A204.1 (cell line): Measurements from ENCODE around the gene AK1.

Experiments
- FAIRE-seq: peaks from 2 replicates; lab custom pipeline; 2012; peaks lifted over from hg19 to GRCh38; lab: Jason Lieb, UNC

AK1 gene

GRCh38 chr9:127867356-127868277, 9.9 kb downstream of the AK1 start:
- FAIRE-seq = no peak

DNA sequence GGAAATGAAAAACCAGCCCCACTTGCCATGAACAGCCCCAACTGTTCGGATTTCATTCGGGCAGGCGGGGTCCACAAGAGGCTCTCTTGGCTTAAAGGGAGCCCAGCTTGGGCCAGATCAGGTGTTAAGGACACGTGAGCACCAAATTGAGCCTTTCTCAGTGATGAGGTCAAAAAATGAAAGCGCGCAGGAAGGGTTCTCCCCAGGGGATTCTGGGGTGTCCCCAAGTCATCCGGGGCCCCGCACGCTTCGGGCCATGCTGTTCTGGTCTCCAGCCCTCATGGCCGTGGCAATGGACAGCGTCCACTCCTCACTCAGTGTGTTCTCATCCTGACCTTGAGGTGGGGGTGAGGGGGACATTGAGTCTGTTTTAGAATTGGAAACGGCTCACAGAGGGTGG, 10.9 kb downstream of the AK1 start:
- FAIRE-seq = no peak

DNA sequence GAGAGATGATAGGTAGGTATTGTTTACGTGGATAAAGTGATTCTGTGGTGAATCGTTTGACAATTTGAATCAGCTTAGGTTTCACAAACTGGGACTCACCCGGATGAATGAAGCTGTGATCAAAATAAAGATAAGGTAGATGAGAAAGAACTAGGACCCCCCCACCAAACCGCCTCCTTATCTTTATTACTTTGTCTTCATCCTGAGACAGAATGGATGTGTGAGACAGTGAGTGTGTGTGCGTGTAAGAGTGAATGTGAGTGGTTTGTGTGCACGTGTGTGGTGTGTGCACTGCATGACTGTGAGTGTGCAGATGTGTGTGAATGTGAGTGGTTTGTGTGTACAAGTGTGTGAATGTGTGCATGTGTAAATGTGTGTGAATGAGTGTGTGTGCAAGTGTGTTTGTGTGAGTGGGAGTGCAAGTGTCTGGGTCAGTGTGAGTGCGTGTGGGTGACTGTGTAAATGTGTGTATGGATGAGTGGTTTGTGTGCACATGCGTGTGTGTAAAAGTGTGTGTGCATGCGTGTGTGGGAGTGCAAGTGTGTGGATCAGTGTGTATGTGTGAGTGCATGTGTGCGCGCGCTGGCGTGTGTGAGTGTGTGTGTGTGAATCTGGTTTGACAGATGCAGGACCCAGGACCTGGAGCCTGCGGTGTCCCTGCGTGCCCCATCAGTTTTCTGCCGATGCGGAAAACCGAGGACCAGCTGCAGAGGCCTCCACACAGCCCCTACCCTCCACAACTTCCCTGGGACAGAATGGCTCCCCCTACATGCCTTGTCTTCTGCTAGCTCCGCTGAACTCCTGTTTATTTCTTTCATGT, 11.6 kb downstream of the AK1 start:
- no peak for FAIRE-seq

DNA sequence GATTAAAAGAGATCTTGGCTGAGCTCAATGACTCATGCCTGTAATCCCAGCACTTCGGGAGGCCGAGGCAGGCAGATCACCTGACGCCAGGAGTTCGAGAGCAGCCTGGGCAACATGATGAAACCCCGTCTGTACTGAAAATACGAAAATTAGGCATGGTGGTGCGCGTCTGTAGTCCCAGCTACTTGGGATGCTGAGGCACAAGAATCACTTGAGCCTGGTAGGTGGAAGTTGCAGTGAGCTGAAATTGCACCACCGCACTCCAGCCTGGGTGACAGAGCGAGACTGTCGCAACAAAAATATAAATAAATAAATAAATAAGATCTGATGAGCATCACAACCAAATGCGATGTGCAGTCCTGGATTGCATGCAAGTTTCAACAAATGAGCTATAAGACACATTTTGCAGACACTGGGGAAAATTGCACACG, 14.3 kb downstream of the AK1 start:
- FAIRE-seq = no peak

DNA sequence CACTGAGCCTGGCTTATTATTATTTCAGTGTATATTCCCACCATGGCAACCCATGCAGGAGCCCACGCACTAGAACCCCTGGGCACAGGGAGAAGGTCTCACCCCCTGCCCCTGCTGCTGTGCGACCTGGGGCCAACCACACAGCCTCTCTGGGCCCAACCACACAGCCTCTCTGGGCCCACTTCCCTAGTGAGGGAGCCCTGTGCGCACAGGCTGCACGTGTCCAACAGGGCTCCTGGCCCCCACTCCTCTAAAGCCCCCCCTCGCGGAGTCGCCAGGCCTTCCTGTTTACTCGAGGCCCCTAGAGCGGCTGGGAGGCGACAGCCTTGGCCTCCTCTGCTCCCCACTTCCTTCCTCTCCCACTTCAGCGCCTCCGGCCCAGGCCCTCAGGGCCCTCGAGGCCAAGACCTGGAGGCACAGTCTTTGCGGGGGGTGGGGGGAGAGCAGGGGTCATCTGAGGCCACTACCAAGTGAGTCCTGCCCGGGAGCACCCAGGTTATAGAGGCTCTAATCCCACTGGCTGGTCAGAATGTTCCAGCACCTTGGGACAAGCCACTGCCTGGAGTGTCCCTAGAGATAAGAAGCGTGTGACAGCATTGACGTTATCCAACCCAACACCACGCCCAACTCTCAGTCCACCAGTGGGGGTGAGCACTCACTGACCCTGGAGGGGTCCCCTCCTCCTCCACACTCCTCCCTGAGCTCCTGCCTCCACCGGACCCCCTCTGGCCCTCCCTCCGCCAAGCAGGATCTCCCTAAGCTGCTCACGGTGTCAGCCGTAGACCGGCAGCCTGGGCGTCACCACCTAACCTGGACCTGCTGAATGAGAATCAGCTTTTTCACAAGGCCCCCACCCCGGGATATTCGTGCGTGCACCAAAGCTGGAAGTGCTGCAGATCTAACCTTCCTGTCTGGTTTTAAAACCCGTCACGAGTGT, 15.1 kb downstream of the AK1 start:
- FAIRE-seq = no peak

GRCh38 chr9:127860779-127861178, 16.7 kb downstream of the AK1 start:
- no peak for FAIRE-seq

DNA sequence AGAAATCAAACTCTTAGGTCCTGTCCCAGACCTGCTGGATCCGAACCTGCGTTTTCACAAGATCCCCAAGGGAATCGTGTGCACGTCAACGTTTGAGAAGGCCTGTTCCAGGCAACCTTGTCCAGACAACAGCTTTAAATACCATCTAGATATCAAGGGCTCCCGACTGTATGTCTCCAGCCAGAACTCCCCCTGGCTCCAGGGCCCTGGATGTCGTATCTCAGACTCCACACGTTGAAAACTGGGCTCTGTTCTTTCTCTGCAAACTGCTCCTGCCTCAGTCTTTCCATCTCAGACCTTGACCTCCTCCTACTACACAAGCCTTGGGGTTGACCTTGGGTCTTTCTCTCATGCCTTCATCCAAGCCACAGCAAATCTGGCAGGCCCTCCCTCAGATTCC, 17.2 kb downstream of the AK1 start:
- FAIRE-seq = no peak

- no peak for FAIRE-seq
These were observed 19.4 kb downstream of the AK1 start for GRCh38 chr9:127858041-127858512.

- FAIRE-seq = no peak
These were observed 20.2 kb downstream of the AK1 start for GRCh38 chr9:127857278-127857677.

DNA sequence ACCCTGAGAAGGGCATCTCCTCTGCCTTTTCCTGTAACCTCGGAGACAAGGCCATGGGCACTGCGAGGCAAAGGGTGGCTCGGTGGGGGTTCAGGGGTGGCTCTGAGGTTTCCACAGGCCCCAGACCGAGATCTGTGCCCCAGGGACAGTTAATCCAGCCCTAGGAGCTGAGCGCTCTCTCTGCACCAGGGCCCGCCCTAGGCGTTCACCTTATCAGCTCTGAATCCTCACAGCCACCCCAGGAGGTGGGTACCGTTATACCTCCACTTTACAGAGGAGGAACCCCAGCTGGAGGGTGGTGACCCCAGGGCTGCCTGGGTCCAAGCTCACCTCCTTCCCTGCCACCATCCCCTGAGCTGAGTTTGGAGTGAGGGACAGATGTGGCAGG, 20.8 kb downstream of the AK1 start:
- no peak for FAIRE-seq

GRCh38 chr9:127856094-127856728, 21.3 kb downstream of the AK1 start:
- FAIRE-seq = no peak

GRCh38 chr9:127855522-127855921, 22.0 kb downstream of the AK1 start:
- no peak for FAIRE-seq

DNA sequence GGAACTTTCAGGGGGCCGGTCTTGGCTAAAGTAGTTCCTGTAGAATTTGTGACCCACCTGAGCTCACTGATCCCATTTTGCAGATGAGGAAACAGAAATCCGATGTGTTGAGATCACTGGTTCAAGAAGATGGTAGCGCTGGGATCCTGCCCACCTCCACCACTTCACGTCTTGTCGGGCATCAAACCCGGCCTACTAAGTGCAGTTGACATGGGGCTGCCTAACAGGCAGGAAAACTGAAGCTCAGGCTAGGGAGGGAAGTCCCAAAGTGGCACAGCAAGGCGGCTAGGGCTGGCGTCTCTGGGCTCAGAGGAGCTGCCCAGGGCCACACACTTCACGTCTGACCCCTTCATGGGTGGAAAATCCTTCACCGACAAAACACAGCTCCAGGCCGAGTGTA, 22.5 kb downstream of the AK1 start:
- no peak for FAIRE-seq

DNA sequence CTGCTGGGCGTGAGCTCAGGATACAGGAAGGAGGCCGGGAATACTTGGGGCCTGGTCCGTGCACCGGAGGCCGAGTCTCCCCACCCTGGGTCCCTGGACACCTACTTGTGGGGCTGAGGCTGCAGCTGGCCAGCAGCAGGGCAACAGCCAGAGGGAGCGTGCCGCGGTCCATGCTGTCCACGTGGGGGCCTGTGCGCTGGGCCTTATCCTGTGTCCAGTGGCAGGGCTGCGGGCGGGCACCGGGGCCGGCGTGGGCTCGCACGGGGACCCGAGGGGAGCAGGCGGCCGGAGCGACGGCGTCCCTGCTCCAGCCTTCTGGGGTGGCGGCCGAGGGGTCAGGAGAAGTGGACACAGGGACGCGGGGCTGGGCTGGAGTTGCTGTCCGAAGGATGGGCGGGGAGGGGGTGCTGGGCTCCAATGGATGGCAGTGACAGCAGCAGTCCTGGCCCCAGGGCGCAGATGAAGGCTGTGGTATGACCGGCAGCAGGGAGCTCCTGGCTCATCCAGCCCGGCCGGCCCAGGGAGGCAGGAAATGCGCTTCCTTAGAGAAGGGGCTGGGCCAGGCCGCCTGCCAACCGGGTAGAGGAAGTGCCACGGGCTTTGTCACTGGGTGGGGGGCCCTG, 23.2 kb downstream of the AK1 start, which contains the start of gene ENG:
TSS of gene ENG (minus strand) at position 475 of the 623 bp plus-strand sequence. CDS start at position 172, 303 bp downstream.
- no peak for FAIRE-seq

- no peak for FAIRE-seq
These were observed 23.9 kb downstream of the AK1 start for GRCh38 chr9:127853312-127854183.

- no peak for FAIRE-seq
These were observed 24.6 kb downstream of the AK1 start for GRCh38 chr9:127852829-127853228.

DNA sequence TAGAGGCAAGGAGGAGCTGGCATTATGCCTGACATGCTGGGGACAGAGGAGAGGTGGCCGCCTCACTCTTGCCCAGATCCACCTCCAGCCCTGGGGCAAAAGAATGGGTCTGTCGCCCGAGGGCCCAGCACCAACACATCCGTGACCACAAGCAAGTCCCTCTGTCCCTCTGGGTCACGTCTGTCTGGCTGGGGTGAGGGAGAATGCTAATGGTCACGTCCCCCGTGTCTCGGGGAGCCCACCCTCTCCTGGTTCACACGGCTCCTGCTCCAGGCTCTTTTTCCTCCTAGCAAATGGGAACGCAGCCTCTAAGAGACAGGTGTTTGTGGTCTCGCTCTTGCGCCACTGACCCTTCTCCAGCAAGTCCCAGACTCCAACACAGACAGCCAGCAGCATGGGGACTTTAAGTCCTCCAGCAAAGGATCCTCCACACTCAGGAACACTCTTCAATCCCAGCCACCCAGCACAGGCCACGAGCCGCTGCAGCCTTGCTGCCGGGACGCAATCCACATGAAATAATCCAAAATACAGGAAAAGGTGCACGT, 27.1 kb downstream of the AK1 start:
- FAIRE-seq = no peak

DNA sequence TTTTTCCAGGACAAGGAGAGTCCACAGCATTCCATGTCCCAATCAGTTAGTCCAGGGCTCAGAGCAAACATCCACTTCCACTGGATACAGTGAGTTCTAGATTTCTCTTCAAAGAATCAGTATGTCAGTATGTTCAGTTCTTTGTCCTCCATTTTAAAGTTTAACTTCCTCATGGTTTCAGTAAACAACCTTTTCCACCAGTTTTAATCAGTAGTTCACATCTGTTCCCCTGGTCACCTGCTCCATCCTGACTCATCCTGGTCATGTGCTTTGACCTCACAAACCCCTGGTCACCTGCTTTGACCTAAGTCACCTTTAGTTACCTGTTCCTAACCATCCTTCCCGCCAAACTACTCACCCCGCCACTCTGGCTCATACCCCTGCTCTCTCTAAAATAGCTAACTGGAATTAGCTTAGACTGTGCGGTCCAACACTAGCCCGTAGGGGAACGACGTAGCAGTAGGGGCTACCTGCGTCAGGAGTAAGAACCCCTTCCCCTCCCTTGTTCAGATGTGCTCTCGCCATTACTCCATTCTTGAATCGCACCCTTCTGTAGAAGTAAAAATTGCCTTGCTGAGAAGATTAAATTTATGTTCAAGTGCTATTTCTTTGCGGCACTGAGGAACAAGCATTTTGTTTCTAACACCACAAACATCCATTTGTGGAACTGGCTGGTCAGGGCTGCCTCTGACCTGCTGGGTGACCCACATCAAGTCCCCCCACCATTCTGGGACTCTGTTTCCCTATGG, 28.5 kb downstream of the AK1 start:
- no peak for FAIRE-seq
